ENCODE data around the gene NINJ1.

The NINJ1 gene, protein sequence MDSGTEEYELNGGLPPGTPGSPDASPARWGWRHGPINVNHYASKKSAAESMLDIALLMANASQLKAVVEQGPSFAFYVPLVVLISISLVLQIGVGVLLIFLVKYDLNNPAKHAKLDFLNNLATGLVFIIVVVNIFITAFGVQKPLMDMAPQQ

DNA sequence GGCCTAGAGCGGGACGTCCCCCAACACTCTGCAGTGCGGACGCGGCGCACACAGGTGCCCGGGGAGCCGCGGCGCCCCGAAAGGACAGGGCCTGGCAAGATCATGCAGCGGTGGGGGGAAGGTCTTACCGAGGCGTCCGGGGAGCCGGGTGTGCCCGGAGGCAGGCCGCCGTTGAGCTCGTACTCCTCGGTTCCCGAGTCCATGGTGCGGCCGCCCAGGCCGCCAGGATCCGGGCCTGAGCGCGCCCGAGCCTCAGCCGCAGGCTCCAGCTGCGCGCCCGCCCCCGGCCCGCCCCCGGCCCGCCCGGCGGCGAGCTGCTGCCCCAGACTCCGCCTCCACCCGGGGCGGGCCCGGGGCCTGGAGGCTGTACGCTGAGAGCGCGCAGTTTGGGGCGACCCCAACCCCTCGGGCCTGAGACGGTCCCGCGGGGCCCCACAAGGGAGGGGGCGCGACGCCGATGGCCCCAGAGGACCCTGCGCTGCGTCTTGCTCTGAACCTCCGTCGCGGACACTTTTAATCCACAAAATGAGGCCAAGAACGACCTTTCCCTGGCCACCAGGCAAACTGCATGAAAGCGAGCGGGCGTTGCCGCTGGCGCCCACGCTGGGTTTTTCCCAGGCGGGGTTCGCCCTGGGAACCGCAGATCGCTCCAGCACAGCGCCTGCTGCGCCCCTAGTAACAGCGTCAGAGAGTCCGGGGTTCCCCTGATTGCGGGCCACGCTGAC is at the start of gene NINJ1:
Gene NINJ1, minus strand, starts transcription at position 237 of the 725 bp plus-strand sequence. Its CDS starts 34 bp downstream, at position 203.
- no peak for FAIRE-seq

DNA sequence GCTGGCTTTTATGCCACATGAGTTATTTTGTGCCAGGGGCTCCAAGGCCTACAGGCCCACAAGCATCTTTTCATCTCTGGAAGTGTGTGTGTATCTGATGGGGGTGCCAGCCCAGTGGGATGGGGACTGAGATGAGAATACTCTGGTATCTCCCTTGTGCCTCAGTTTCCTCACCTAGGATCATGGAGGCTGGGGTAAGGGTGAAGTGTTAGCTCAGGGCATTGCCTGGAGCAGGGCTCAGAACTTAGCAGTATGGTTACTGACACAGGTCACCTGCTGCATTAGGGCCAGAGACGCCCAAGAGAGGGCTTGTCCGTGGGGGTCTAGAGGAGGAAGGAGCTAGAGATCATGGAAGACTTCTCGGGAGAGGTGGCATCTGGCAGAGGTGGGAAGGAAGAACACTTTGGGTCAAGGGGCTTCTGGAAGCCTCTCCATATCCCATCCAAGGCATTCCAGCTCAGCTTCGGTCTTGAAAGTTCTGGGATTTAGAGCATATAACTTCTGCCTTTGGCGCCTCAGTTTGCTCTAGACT is 49.1 kb upstream of the NINJ1 start:
- FAIRE-seq: no peak

DNA sequence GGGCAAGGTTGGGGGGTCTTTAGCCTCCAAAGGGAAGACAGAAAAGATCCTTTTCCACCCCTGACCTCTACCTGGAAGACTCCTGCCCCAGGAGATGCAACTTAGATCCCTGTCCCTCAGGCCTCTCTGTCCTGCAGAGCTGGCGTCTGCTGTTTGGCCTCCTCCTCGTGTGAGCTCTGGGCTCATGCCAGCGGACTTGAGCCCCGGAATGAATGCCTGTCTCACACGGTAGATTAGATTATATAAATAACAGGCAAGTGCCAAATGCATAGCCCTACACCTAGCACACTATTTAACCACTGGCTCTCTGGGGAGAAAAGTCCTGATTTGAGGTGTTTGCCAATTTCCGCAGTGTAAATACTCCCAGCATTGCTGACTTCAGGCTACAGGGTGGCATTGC is 48.5 kb upstream of the NINJ1 start:
- FAIRE-seq: no peak

DNA sequence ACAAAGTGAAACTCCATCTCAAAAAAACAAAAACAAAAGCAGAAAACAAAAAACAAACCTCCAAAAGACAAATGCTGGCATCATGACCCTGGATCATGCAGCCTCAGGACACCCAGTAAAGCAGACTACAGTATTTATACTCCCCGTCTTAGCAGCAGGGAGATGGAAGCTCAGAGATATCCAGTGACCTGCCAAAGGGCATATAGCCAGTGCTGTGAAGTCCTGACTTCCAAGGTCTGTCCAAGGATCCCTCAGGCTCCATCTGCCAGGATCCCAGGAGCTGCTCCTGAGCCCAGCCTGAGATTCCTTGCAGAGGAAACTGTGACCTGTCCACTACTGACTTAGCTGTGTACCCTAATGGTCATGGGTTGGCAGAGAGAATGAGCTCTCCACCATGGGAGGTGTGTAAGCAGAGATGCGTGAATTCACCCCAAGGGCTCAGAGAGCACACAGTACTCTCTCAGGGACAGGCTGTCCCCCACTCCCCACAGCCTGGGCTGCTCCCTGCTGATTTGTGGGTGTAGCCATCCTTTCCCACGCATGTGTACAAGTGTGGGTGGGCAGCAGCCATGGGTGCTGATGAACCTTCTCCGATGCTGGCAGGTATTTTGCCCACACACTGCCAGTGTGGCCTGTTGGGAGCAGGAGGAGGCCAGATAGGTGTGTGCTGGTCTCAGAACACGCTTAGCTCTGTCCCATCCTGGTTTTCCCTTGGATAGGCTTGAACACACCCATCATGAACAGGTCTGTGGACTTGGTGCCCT is 47.8 kb upstream of the NINJ1 start:
- FAIRE-seq: no peak

DNA sequence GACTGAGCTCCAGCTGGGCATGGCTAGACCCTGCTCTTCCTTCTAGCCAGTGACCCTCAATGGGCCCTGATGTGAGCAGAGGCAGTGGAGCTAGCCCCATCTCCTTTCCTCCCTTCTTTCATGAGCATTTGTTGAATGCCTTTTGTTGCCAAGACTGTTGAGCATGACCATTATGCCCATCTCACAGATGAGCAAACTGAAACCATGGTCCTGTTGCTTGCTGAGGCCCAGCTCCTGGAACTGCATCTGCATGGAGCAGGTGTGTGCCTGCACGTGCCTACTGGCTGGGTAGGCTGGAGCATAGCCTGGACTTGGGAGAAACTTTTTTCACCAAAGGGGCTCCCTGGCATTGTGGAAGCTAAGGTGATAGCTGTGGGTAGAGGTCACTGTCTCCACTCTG is 46.9 kb upstream of the NINJ1 start:
- no peak for FAIRE-seq

DNA sequence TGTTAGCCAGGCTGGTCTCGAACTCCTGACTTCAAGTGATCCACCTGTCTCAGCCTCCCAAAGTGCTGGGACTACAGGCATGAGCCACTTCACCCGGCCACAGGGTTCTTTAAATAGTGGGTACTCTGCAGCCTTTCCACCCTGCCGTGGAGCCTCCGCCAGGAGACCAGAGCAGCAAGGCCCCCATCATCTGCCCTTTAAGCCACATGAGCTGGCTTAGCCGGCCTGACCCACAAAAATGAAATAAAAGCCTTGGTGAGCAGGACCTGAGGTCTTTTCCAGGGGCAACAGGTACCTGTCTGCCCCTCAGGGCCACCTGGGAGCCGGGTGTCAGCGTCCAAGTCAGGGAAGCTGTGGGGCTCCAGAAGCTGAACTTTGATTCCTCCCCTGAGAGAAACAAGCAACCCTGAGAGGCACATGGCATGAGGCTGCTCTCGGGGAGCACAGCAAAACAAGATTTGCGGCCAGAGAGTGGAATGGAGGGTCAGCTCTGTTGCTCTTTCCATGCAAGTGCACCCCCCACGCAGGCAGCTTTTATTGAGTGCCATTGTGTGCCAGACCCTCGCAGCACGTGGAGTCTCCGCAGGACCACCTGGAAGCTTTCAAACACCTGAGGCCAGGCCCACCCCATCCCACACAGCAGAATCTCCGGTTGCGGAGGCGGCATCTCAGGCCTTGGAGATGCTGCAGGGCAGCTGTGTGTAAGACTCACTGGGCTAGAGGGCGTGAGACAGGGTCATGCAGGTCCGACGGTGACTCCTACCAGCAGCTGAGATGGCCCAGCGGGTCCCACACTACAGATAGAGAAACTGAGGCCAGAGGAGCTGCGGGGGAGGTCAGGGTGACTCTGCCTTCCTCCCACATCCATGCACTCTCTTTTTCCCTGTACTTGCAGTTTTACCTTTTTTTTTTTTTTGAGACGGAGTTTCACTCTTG is 45.1 kb upstream of the NINJ1 start:
- no peak for FAIRE-seq

DNA sequence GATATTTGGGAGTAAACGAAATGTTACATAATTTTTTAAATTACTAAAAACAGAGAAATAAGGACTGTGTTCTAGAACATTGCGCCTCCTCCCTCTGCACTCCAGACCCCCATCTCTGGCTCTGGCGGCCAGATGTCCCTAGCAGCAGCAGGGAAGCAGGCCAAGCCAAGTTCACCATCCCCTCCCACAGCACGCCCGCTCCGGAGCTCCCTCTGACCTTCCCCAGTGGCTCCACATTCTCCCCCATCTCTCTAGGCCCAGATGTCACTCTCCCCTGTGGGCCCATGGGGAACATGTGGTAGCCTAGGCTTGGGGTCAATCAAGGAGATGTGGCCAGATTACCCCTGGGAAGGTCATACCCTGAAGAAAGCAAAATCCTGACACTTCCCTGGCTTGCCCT is 43.6 kb upstream of the NINJ1 start:
- no peak for FAIRE-seq

DNA sequence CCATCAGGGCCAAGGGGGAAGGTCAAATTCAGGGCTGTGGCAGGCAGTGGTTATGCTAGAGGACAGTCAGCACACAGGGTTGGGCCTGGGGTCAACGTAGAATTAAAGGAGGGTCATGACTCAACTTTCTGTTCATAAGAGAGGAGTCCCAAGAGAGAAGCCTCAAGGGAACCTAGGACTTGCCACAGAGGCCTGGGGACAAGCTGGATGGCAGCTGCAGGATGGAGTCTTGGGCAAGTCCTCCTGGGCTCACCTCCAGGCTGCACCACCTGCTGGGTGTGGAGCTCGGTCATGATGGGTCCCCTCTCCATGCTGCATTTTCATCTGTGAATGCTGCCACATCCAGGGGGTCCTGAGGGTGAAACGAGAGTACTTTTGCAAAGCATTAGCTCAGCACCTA is 40.9 kb upstream of the NINJ1 start:
- no peak for FAIRE-seq

DNA sequence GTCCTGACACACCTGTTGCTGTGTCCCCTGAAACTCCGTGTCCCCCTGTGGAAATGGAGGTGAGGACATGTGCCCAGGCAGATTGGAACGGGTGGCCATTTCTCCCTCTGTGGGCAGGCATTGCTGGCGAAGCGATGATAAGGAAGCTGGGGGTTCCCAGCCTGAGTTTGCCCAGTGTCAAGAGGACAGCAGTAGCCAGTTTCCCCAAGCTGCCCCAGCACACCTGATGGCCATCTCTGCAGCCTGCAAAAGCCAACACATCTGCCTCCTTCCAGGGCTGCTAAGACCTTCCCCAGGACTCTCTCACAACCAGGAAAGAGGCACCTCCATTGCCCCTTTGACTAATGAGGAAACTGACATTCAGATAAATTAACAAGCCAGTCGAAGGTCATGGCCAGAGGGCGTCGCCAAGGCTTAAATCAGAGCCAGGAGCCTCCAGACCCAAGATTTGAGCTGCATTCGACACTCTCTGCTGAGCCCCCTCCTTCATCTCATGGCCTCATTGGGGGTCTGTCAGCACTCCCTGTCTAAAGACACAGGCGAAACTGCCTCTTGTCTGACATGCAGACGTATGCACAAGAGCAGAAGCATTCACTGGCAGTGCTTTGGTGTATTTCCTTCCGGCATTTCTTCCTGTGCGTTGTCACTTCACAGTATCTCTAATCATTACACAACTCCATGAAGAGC is 39.5 kb upstream of the NINJ1 start:
- FAIRE-seq: no peak

DNA sequence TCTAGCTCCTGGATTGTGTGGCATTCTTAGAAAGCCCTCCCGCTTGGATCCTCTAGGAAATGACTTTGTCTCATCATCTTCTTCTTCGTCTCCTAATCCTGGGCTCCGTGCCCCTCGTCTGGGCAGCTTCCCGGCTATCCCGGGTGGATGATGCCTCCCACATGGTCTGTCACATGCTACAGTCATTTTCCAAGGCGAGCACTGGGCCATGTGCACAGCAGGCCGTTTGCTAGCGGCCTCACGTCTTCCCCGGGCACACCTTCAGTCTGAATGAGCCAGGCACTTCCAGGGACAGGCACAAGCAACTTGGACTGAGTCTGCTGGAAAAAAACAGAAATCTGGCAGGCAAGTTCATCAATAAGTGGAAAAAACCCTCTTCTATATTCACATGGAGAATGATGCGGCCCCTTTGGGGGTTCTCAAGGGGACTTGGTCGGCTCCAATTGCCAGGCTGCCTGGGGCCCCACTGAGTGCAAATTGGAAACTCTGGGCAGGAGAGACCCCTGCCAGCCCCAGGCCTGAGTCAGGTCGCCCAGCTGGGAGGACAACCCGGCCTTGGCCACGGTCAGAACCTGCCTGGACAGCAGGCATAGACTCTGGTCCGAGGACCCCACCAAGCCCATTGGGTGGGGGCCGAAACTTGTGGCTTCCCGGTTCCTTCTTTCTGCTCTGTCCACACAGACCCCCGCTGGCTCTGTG is 38.8 kb upstream of the NINJ1 start:
- FAIRE-seq: no peak

DNA sequence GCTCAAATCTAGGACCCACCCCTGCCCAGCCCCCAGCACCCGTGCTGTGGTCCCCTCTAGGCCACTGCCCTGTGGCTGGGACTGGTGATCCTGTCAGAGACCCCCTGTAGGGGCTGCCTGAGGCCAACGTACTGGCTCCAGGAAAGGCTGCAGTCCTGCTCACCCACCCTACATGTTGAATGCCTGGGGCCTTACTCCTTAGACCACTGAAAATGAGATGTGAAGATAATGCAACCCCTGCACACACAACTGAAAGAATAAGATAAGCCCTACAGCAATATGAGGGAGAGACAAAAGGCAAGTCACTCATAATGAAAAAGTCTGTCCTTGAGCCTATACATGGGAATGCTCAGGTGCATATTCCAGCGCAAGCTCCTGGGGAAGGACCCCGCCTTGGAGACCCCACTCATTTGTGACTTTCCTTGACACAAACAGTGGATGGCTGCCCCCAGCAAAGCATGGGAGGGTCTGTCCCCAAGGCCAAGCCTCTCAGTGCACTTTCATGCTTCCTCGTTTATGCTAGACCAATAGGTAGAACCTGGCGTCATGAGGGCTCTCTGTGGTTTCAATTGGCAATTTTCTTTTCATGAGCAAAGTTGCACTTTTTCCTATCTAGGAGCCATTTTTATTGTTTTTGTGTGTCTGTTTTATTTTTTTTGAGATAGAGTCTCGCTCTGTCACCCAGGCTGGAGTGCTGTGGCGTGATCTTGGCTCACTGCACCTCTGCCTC is 37.4 kb upstream of the NINJ1 start:
- no peak for FAIRE-seq

DNA sequence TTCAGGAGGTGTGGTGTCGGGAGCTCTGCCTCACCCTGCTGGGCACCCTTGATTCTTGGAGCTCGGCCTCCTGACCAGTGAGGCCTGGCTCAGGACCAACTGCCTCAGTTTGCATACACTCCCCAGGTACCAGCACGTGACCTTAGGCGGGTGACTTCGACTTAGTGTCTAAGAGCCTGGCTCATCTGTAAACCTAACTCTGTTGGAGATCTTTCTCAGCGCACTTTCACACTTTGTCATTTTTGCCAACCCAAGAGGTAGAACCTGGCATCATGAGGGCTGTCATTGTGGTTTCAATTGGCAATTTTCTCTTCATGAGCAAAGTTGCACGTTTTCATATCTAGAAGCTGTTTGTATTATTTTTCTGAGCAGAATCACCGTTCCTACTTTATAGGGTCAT is 36.5 kb upstream of the NINJ1 start:
- no peak for FAIRE-seq

DNA sequence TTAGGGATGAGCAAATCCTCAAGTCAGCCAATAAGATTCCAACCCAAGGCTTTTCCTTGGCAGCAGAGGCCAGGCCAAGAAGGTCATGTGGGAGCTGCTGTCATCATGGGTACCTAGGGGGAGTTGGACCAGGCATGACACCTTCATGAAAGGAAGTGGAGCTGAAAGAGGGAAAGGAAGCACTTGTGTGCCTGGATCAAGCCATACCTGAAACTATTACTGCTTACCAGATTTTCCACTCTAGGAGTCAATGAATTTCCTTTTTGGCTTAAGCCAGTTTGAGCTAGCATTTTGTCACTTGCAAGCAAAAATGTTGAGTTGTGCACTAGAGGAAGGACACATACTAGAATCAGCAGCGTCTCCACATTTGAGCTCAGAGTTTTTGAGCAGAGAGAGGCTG is 35.4 kb upstream of the NINJ1 start:
- FAIRE-seq: no peak

DNA sequence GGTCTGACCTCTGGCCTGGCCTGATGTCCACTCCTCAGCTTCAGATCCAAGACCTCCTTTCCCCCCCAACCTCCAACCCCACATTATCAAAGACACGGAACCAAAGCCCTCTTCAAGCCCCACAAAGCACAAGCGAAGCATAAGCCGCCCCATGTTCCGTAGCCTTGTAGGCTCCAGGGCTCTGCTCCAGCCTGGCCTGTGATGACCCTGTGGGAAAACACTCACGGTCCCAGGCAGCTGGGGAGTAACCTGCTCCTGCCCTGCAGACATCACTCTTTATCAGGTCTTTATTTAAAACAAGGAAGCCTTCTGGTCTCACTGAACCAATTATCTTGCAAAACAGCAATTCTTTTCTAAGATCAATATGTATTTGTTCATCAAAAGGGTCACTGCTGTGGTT is 34.5 kb upstream of the NINJ1 start:
- FAIRE-seq: no peak

DNA sequence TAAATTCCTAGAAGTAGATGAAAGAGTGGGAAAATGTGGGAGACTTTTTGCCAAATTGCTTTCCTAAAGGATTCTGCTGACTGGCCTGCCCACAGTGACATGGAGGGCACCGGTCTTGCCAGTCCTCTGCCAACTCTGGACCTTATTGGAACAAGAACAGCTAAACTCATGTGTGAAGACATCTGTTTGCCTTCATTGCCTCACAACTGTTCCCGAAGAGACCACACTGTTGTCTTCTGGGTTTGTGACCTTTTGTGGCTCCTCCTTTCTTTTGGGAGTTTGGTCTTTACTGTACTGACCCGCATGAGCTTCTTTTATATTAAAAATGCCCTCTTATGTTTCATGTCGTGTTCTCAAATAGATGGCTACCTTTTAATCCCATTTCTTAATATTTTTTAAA is 33.8 kb upstream of the NINJ1 start:
- no peak for FAIRE-seq

DNA sequence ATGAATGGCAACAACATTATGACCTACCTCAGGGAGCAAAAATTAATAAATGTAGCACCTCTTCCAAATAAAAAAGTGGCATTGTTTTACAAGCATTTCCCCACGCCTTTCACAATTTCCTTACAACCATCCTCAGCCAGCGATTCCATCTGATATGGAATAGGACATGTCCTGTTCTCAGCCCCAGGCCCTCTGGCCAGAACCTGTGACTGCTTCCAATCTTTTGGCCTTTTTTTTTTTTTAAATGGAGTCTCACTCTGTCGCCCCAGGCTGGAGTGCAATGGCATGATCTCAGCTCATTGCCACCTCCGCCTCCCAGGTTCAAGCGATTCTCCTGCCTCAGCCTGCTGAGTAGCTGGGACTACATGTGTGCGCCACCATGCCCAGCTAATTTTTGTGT is 33.1 kb upstream of the NINJ1 start:
- FAIRE-seq: no peak

DNA sequence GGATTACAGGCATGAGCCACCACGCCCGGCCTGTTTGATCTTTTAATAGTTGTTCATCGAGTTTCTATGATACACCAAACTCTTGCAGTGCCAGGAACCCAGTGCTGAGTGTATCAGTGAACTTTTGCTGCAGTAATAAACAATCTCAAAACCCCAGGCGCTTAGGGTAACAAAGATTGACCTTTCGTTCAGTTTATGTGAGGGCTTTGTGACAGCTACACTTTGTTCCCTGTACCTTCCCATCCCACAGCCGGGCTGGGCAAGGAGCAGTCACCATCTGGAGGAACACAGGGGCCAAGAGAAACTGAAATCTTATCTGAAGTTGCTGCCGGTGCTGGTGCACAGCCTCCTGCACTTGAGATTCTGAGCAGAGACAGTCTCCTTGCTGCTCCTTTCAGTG is 32.6 kb upstream of the NINJ1 start:
- no peak for FAIRE-seq

DNA sequence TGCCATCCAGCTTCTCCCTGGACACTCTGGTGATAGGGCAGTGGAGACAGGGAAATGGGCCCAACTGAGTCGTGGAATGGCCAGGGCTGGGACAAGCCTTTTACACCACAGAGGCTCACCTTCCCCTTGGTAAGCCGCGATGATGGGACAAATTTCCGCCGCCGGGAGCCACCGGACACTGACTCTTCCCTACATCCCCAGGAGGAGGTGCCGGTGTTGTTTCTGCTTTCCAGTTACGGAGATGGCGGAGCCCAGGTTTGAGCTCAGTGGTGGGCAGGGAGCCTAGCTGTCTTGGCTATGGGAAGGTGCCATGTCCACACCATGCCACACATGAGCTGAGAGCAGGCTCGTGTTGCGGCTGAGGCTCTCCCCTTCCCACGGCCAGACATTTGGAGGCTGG is 30.0 kb upstream of the NINJ1 start:
- no peak for FAIRE-seq

DNA sequence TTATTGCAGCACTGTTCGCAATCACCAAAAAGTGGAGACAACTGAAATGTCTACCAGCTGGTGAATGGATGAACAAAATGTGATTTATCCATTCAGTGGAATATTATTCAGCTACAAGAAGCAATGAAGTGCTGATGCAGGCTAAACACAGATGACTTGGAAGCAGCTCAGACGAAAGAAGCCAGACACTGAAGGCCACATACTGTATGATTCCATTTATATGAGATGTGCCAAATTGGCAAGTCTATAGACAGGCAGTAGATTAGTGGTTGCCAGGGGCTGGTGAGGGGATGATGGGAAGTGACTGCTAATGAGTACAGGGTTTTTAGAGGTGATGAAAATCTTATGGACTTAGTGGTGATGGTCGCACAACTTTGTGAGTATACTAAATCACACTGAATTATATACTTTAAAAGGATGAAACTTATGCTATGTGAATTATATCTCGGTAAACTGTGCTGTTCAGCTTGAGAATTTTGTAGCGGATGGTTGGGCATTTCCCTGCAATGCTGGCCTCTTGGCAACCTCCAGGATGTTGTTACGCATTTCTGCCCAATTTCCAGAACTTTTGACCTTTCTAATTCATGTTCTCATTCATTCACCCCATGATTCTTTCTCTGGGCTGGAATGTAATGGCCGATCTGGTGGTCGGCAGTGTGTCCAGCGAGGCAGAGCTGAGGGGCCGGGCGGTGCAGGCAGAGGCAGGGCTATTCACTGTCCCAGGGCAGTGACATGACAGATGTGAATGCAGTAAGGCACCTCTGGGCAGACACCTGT is 27.9 kb upstream of the NINJ1 start:
- FAIRE-seq: no peak

All from islet of Langerhans (tissue), 1 donor.